Head of caudate nucleus (tissue), 42 donors: ENCODE data around the gene RPL7A.
"Not testable (repeated sequence)": the region's sequence is repeated elsewhere in the genome, so short reads cannot be mapped to it uniquely, and the experiment has no call there.

Experiments used
- DNase-seq, 42 donors: peaks; one replicate each; pipeline versions ENCODE4 v3.0.0 to v3.0.0-alpha.2; 2020 to 2021; ENCODE audit warnings: mixed read lengths in 7 of 42
- intact Hi-C: fragments of 100-400 bp; cut with DNase I; formaldehyde crosslinking; loops from one replicate; pipeline ENCODE4 v1.15.0; 2022

The RPL7A gene

GRCh38 chr9:133323991-133324703 lies 23.9 kb upstream of the RPL7A start:
- peak in 3 of 42 donors; percentile 2 to 10 (median 4) for DNase-seq
- intact Hi-C loops = no loop called here

GRCh38 chr9:133327021-133327420 lies 21.0 kb upstream of the RPL7A start:
- DNase-seq, intact Hi-C loops: not testable (repeated sequence)

- DNase-seq = peak in 2 of 42 donors; percentile 2 to 5
- intact Hi-C loops = no loop called here
Measured at GRCh38 chr9:133327834-133328484, 20.1 kb upstream of the RPL7A start.

- intact Hi-C loops = loop anchor here (5.0 kb wide), 1 partner anchor 147 kb away; no protein-coding TSS in a partner anchor
- peak in 14 of 42 donors; percentile 9 to 53 (median 36) for DNase-seq
Measured at GRCh38 chr9:133329306-133330156, 18.5 kb upstream of the RPL7A start.

GRCh38 chr9:133331221-133331620 lies 16.8 kb upstream of the RPL7A start:
- DNase-seq = peak in 3 of 42 donors; percentile 3 to 10 (median 5)
- intact Hi-C loops = loop anchor here (5.0 kb wide), 1 partner anchor 149 kb away; no protein-coding TSS in a partner anchor

- intact Hi-C loops = loop anchor here (5.0 kb wide), 1 partner anchor 150 kb away; no protein-coding TSS in a partner anchor
- peak in 3 of 42 donors; percentile 2 to 4 (median 4) for DNase-seq
Measured at GRCh38 chr9:133331641-133332380, 16.2 kb upstream of the RPL7A start.

GRCh38 chr9:133332381-133332730 lies 15.7 kb upstream of the RPL7A start:
- intact Hi-C loops = loop anchor here (5.0 kb wide), 1 partner anchor 150 kb away; no protein-coding TSS in a partner anchor
- DNase-seq = peak in 2 of 42 donors; percentile 2 to 9

GRCh38 chr9:133333011-133333410 lies 15.0 kb upstream of the RPL7A start:
- intact Hi-C loops = loop anchor here (5.0 kb wide), 1 partner anchor 151 kb away; no protein-coding TSS in a partner anchor

GRCh38 chr9:133333566-133333965 lies 14.5 kb upstream of the RPL7A start:
- peak in 5 of 42 donors; percentile 2 to 13 (median 4) for DNase-seq
- intact Hi-C loops = loop anchor here (5.0 kb wide), 1 partner anchor 151 kb away; no protein-coding TSS in a partner anchor

More at GRCh38 chr9:133333011-133333410, 15.0 kb upstream of the RPL7A start:
- DNase-seq = peak in 2 of 42 donors; percentile 0 to 7

- intact Hi-C loops = loop anchor here (5.0 kb wide), 1 partner anchor 152 kb away; no protein-coding TSS in a partner anchor
- DNase-seq = peak in 4 of 42 donors; percentile 2 to 10 (median 5)
Measured at GRCh38 chr9:133334161-133334560, 13.9 kb upstream of the RPL7A start.

- intact Hi-C loops = loop anchor here (5.0 kb wide), 1 partner anchor 153 kb away; no protein-coding TSS in a partner anchor
Measured at GRCh38 chr9:133334888-133335287, 13.1 kb upstream of the RPL7A start.

GRCh38 chr9:133335924-133336811 lies 11.8 kb upstream of the RPL7A start, which contains the start of gene SURF6:
Gene SURF6, minus strand, starts transcription at chr9:133336188. Its CDS starts 56 bp downstream, at chr9:133336132.
- peak; percentile 75 to 97 (median 93) for DNase-seq
- intact Hi-C loops = no loop called here

More at GRCh38 chr9:133334888-133335287, 13.1 kb upstream of the RPL7A start:
- peak in 4 of 42 donors; percentile 1 to 21 (median 8) for DNase-seq

GRCh38 chr9:133339641-133340040 lies 8.4 kb upstream of the RPL7A start:
- intact Hi-C loops = no loop called here
- no peak for DNase-seq

GRCh38 chr9:133340256-133340655 lies 7.8 kb upstream of the RPL7A start:
- no peak for DNase-seq

GRCh38 chr9:133340916-133341315 lies 7.1 kb upstream of the RPL7A start:
- intact Hi-C loops = no loop called here
- DNase-seq = peak in 5 of 42 donors; percentile 30 to 45 (median 37)

More at GRCh38 chr9:133340256-133340655, 7.8 kb upstream of the RPL7A start:
- intact Hi-C loops = no loop called here

GRCh38 chr9:133341369-133342068 lies 6.5 kb upstream of the RPL7A start:
- intact Hi-C loops = no loop called here
- peak in 30 of 42 donors; percentile 15 to 67 (median 46) for DNase-seq
